Right ventricle myocardium superior (tissue), 1 donor: Measurements from ENCODE around the gene STAT5A. TPM values are rescaled to one million over a fixed set of nuclear protein-coding genes. Genes with fewer than 3 reads are reported as not detected.
A peak's percentile ranks its signal among the peaks of the same experiment; 100 is the strongest.
"Not testable (repeated sequence)": the region's sequence is repeated elsewhere in the genome, so short reads cannot be mapped to it uniquely, and the experiment has no call there.

Experiments
- ATAC-seq: fragments of 200-7000 bp; cut with Tn5 transposase; one replicate; pipeline ENCODE4 v1.9.1; 2020; ENCODE audit warnings: mild to moderate bottlenecking; ENCODE audit not compliant: poor library complexity
- DNase-seq: peaks from one replicate; pipeline ENCODE4 v3.0.0-alpha.2; 2020
- intact Hi-C: fragments of 100-400 bp; cut with DNase I; formaldehyde crosslinking; loops from one replicate; pipeline ENCODE4 v1.11.2; 2022
- total RNA-seq: library from RNA; stranded (reverse); fragmentation: NEBNext Ultra II Directional; extraction: Animal tissue kit (Norgen Biotek cat#: 25700); gene quantifications from one replicate; pipeline ENCODE4 v1.2.1, GENCODE V29; 2021
- donor health status: DM: no; HTN: yes; CAD: no; lungs with severe emphysema.

STAT5A gene
- total RNA-seq, 1 donor from 2014 or later: 14.9 TPM

DNA sequence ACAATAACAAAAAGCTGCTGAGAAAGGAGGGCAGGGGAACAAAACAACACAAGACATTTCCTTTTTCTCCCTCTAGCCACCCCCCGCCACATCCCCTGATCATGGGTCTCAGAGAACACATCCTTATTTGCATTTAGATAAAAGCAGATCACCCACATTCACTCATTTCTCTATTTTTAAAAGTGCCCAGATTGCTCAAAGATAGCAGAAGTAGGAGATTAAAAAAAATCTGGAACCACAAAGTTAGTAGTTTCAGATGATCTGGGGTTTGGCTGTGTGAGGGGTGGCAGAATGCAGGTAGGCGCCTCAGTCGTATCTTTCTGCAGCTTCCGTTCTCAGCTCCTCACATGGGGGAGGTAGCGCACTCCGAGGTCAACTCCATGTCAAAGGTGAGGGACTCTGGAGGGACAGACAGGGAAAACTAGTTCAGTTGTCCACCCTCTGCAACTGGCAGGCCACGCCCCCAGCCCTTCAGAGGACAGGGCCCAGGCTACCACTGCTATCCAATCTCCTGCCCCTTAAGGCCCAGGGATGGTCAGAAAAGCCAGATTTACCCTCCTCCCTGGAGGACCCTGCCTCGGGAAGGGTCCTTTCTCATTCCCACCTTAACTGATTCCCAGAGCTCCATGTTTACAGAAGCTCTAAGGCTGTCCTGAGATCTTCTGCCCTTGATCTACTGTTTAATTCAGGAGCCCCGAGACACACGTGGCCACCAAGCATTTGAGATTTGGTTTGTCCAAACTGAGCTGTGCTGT lies 27.3 kb downstream of the STAT5A start:
- no peak for DNase-seq
- ATAC-seq: no peak
- intact Hi-C loops: loop anchor here (5.0 kb wide), 1 partner anchor 207 kb away; no protein-coding TSS in a partner anchor

DNA sequence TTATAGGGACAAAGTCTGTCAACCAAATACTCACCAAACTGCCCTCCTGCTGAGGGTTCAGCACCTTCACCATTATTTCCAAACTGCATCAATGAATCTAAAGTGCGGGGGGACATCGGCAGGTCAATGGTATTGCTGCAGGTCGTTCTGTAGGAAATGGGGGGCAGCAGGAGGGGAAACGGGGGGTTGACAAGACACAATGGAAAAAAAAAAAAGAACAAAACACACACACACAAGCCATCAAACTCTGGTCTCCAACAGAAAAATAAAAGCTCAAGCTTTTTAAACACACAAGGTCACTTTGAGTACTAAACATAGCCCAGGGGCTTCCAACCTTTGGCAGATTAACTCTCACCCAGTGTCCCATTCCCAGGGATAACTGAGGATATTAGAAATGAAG lies 28.5 kb downstream of the STAT5A start:
- intact Hi-C loops: loop anchor here (5.0 kb wide), 1 partner anchor 206 kb away; no protein-coding TSS in a partner anchor
- ATAC-seq (no peak), DNase-seq (no peak)

- intact Hi-C loops: loop anchor here (5.0 kb wide), 1 partner anchor 205 kb away; no protein-coding TSS in a partner anchor
- no peak for ATAC-seq
- DNase-seq: no peak
Measured at GRCh38 chr17:42317266-42317845, 29.1 kb downstream of the STAT5A start.

- ATAC-seq, DNase-seq: not testable (repeated sequence)
- intact Hi-C loops: loop anchor here (5.0 kb wide), 1 partner anchor 204 kb away; no protein-coding TSS in a partner anchor
Measured at GRCh38 chr17:42317967-42318366, 29.7 kb downstream of the STAT5A start.

DNA sequence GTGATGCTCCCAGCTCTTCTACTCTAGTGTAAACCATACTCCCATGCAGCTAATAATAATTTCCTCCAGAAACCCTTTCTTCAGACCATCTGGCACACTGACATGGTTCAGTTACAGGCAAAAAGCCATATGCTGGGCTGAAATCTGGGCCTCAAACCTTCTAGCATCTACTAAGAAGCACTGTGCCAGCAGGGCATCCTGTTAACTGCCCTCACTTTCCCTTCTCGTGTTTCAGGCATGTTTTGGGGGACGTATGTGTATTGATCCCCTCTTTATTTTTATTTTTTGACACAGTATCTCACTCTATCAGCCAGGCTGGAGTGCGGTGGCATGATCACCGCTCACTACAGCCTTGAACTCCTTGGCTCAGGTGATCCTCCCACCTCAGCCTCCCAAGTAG lies 33.3 kb downstream of the STAT5A start:
- intact Hi-C loops: no loop called here
- no peak for DNase-seq
- ATAC-seq: no peak

DNA sequence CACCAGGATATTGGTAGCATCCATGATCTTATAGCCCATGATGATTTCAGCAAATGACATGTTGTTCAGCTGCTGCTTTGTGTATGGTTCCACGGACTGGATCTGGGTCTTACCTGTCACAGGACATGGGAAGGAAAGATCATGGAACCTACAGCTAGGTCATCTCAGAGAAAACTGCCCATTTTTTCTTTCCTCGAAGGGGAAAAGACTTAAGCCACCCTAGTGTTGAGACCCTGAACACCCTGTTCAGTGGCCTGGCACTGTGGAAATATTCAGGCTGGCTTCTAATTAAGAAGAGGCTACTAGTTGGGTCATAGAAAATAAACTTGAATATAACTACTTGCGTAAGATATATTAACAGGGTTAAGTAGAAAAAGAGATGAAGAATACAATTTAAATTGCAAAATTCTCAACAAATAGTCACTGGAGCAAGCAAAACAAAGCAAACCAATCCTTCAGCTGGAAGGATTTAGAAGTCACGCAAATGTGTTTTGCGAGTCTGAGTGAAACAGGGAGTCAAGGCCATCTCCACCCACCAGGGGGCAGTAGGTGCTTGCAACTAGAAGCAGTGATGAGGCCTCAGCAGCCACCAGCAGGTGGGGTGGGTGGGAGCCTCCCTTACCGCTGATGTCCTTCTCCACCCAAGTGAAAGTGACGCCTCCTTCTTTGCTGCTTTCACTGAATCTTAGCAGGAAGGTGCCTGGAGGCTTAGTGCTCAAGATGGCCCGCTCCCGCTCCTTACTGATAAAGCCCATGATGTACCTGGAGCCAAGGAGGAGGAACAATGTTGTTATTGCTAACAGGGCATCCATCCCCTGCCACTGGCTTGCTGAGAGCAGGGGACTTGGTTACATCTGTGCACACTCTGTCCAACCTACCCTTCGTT lies 34.3 kb downstream of the STAT5A start:
- DNase-seq: peak; percentile 96
- ATAC-seq: peak; percentile 88
- intact Hi-C loops: loop anchor here (2.0 kb wide), 1 partner anchor 84 kb away; no protein-coding TSS in a partner anchor

- intact Hi-C loops: loop anchor here (2.0 kb wide), 1 partner anchor 83 kb away; no protein-coding TSS in a partner anchor
- ATAC-seq (peak; percentile 3), DNase-seq (no peak)
Measured at GRCh38 chr17:42323268-42323773, 35.0 kb downstream of the STAT5A start.

GRCh38 chr17:42325026-42325425 lies 36.7 kb downstream of the STAT5A start:
- intact Hi-C loops: no loop called here
- ATAC-seq (no peak), DNase-seq (no peak)

- DNase-seq (no peak), ATAC-seq (peak; percentile 38)
- intact Hi-C loops: no loop called here
Measured at GRCh38 chr17:42329025-42329976, 41.0 kb downstream of the STAT5A start.

DNA sequence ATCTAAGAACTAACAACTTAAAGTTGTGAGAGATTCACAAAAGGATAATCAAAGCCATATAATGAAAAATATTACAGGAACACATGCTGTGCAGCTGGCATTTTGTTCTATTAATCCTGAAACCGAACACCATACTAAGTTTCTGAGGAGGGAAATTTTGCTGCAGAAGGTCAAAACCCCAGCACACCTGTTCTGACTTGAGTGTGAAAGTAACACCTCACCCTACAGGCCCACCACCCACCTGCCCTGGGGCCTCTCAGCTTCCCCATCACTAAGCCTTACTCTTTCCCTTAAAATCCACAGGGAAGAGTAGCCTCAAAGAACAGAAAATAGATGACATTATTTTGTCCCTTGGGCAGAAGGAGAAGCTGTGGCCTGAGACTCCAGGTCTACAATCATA lies 44.8 kb downstream of the STAT5A start:
- no peak for DNase-seq
- intact Hi-C loops: no loop called here
- no peak for ATAC-seq

- intact Hi-C loops: no loop called here
- DNase-seq: no peak
Measured at GRCh38 chr17:42334677-42335076, 46.4 kb downstream of the STAT5A start.

GRCh38 chr17:42337442-42337841 lies 49.1 kb downstream of the STAT5A start:
- ATAC-seq (no peak), DNase-seq (no peak)
- intact Hi-C loops: no loop called here

More at GRCh38 chr17:42334677-42335076, 46.4 kb downstream of the STAT5A start:
- ATAC-seq: no peak

GRCh38 chr17:42338427-42338985 lies 50.2 kb downstream of the STAT5A start:
- no peak for DNase-seq
- ATAC-seq: no peak
- intact Hi-C loops: no loop called here

DNA sequence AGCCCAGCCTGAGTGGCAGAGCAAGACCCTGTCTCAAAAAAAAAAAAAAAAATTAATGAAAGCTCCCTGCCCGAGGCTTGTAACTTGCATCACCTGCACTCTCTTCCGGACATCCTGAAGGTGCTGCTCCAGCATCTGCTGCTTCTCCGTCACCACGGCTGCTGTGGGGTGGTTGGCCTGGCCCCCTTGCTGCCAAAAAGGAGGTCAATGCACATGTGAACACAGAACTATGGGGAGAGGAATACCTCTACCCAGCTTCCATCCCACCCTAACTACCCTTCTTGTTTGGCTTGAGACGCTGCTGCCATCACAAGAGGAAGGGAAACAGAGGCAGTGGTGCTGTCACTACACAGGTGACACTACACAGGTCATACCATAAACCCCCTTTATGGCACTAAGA lies 50.9 kb downstream of the STAT5A start:
- intact Hi-C loops: no loop called here
- ATAC-seq: no peak

GRCh38 chr17:42340691-42341127 lies 52.4 kb downstream of the STAT5A start:
- peak; percentile 11 for ATAC-seq
- DNase-seq: no peak
- intact Hi-C loops: no loop called here

More for the DNA sequence above, 50.9 kb downstream of the STAT5A start:
- no peak for DNase-seq

GRCh38 chr17:42341568-42341967 lies 53.3 kb downstream of the STAT5A start:
- DNase-seq (no peak), ATAC-seq (no peak)
- intact Hi-C loops: no loop called here

DNA sequence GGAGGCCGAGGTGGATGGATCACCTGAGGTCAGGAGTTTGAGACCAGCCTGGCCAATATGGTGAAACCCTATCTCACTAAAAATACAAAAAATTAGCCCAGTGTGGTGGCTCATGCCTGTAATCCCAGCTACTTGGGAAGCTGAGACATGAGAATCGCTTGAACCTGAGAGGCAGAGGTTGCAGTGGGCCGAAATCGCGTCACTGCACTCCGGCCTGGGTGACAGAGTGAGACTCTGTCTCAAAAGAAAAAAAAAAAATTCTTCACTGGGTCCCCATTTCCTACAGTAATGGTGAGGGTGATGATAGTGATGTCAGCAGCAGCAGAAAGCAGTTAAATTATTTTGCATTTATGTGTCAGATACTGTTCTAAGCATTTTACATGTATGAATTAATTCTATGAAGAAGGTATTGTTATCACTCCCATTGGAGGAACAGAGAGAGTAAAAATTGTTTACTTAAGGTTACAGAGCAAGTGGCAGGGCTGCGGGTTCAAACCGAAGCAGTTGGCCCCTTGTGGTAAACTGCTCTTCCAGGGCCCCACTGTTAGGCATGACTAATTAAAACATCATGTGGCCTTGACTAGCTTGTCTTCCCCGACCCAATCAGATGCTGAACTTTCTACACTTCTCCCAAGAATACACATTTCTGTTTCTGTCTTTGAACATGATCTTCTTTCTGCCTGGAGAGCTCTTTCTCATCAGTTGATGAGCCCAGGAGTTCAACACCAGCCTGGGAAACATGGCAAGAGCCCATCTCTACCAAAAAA lies 54.1 kb downstream of the STAT5A start:
- intact Hi-C loops: no loop called here
- ATAC-seq (no peak), DNase-seq (no peak)
